ENCODE data around the gene CACNA1E.

CACNA1E gene

DNA sequence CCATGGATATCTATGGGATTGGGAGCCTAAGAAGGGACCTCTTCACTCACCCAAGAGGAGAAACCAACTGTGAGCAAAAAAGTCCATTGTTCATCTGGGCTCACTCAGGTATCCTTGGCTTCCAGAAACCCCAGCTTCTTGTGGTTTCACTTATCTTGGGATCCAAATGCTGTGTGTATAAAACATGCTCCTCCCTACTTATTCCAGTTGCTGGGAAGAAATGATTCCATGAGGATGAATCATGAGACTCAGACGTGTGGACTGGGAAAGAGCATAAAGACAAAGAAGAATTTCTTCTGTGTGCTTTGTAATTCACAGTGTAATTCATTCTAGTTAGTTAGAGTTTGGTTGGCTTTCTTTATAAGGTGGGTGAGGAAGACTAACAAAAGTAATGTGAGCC, 294.5 kb downstream of the CACNA1E start:
- no peak for DNase-seq

DNA sequence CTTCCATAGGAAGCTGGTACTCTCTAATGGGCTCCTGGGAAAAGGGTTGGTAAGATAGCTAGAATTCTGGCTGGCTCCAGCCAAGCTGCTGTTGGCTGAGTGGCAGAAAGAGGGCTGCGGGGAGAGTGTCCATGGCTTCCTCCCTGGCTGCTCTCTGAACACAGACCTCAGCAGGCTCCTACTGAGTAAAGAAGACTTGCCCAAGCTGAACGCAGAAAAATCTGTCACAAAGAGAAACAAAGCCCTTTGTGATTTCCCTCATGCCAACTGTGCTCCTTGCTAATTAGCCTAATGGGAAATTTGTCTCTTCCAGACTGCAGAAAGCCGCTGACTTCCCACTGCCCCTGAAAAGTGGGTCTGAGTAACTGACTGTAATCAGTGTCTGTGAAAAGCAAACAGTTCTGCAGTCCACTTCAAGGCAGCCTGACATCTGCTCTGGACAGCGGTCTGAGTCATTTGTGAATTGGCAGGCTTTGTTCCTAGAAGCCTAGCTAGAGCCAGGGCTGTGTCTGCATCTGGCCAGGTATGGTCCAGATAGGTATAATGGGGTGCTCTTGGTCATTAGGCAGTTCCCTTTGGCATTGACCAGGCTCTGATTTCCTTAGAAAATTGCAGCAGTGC, 295.4 kb downstream of the CACNA1E start:
- DNase-seq, result no peak

DNA sequence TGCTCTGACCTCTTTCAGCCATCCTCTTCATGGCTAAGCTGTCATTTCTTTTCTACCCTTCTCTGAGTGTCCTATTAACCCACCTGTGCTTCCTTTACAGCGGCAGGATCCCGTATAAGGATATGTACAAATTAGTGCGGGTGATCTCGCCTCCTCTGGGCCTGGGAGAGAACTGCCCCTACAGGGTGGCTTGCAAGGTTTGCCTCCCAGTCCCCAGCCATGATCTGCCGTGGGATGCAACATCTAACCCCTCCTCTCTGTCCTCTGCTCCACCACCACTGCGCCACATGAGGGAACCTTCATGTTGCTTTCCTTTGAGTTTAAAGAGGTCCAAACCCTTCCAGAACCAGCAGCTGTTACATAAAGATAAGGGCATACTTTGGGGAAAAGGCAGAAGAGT, 296.0 kb downstream of the CACNA1E start:
- no peak for DNase-seq

DNA sequence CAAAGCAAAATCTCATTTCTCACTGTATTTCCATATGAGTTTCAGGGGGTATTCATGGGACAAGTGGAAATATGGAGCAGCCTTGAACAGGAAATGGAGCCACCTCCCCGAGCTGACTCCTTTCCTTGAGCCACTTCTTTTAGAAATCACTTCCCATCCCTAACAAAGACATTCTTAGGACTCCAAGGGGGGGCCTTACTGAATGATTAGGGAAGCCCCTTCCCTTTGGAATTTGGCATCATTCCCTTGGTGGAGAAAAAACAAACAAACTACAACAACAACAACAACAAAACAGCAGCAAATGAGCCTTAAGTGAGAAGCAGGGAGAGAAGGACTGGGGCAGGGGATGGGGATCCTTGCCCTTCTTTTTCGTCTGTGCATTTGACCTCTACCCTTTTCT, 299.9 kb downstream of the CACNA1E start:
- DNase-seq, result no peak

DNA sequence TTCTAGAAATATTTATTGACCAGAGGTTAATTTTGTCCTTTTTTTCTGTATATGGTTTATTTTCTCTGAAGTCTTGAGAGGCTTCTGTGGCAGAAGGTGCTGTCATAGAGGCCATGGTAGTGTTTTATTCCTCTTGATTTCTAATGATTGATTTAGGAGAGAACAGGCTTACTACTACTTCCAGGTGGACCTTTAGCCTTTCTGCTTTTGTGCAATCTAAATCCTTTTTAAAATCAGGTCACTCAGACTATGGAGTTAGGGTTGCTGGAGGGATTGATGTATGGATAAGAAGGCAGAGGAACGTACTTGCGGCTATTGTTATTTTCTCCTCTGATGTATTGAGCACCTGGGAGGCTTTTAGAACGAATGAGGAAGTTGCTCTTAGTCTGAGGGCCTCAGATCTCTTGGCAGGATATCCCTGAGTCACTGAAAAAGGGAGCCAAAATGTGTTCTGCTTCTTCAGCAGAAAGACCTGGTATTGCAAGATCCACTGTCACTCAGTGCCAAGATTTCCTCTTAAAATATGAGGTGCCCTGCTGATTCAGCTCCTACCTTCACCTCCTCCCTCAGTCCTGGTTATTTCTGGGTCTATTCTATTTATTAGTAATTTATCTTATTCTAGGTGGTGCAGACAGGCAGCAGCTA, 300.8 kb downstream of the CACNA1E start:
- no peak for DNase-seq

DNA sequence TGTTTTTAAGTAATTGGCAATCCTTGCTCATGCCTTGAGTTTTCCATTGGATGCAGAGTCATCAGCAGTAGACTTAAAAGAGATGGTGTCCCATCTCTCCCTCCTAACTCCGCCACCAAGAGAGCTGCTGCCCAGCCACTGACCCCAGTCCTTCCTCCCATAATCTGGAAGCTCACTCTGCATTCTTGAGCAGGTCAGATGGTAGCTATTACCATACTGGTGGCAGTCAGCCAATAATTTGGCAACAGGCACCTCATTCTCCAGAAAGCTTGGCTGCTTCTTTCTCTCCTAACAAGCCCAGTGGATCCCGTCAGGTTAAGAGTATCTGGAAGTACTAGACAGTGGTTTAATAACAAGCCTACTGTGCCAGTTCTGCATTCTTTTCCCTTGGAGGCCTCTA, 306.1 kb downstream of the CACNA1E start:
- DNase-seq, result no peak

DNA sequence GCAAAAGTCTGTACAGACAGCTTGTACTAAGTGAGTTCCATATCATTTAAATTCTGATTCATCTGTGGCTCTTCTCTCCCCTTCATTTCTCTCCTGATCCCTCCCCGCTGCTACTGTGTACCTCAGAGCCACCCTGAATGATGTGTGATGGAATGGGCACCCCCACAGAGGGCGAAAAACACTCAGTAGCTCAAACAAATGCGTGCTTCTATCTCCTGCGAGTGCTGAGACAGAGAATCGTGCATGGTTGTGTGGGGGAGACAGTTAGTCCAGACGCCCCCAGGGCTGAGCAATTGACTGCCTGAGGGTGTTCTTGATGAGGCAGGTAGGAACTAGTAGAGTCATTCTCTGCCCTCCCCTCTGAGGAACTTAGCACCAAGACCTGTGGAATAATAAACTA, 308.4 kb downstream of the CACNA1E start:
- DNase-seq, result no peak

DNA sequence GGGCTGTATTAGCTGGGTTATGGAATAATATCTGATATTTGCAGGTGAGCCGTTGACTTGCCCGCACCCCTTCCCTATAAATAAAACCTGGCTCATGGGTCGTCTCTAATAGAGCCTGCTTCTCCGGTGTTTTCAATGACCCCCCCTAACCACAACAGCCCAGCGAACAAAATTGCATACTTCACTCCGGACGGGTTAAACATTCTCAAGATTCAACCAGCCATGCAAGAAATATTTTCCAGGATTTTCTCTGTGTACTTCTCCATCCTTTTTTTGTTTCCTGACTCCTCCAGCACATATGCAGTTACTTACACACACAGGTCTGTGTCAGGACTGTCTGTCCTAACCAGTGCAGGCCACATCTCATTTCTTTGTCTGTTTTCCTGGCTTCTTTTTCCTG, 310.5 kb downstream of the CACNA1E start:
- no peak for DNase-seq

DNA sequence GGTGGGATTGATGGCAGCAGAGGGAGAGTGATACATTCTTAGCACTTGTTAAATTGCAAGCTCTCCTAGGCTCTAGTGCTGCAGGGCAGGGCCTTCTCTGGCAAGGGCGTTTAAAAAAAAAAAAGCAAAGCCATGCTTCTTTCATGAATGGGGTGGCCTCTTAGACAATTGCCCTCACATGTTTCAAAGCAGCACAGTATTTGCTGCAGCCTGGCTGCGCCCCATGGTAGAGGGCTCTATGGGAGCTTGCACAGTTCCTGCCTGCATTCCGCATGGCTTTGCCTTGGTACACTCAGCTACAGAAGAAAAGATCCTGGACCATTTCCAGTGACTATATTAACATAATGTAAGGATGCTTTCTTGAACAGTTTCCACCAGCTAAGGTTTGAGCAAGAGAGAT, 311.0 kb downstream of the CACNA1E start:
- DNase-seq, result no peak

DNA sequence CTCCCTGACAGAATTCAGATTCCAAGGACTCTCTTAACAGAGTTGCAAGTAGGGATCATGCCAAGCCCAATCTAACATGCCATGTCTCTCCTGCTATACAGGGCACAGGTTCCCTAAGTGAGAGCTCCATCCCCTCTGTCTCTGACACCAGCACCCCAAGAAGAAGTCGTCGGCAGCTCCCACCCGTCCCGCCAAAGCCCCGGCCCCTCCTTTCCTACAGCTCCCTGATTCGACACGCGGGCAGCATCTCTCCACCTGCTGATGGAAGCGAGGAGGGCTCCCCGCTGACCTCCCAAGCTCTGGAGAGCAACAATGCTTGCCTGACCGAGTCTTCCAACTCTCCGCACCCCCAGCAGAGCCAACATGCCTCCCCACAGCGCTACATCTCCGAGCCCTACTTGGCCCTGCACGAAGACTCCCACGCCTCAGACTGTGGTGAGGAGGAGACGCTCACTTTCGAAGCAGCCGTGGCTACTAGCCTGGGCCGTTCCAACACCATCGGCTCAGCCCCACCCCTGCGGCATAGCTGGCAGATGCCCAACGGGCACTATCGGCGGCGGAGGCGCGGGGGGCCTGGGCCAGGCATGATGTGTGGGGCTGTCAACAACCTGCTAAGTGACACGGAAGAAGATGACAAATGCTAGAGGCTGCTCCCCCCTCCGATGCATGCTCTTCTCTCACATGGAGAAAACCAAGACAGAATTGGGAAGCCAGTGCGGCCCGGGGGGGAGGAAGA, 315.0 kb downstream of the CACNA1E start:
- DNase-seq, result no peak

DNA sequence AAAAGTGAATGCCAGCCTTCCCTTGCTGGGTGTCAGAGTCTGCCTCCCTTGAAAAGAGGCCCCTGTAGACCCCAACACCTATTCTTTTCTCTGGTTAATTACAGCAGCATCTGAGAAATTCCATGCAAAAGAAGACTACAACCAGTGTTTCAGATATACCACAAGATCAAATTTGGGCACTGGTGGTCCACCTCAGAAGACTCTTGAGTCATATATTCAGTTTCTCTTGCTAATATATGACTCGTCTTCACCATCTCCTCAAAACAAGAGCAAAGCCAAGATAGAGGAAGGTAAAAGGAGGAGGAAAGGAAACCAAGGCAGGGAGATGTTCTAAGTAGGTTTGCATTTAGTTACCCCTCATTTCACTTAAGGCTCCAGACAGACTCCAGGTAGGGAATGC, 318.3 kb downstream of the CACNA1E start:
- DNase-seq, result no peak

DNA sequence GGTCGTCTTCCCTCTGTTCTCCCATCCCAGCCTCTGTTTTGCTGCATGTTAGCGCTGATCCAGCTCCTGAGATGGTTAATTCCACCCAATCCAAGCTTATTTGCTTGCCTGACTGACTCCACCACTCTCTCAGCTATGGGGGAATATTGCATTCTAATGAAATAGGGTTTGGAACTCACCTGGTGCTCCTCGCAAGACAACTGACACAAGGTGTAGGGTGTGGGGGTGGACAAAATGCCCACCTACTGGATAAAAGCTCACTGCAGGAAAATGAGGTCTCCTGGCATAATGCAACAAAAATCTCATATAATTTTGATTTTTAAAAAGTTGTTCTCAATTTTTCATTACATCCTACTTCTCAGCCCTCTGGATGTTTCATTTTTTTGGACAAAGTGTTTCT, 319.1 kb downstream of the CACNA1E start:
- no peak for DNase-seq

DNA sequence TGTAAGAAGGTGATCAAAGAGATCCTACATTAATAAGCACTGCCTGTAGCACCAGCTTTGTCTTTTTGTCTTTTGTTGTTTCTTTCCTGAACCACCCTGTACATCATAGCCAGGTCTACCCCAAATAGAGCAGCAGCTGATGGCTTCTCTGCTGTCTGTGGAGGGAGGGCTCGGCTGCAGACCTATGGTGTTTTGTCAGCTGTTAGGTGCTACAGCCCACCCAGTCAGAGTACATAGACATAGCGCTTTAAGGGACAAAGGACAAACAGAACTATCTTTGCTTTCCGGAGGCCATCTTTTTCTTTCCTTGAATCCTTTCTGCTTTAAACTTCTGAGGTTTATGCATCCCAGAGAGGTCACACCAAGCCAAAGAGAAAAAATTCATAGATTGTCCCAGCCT, 320.1 kb downstream of the CACNA1E start:
- DNase-seq, result no peak

DNA sequence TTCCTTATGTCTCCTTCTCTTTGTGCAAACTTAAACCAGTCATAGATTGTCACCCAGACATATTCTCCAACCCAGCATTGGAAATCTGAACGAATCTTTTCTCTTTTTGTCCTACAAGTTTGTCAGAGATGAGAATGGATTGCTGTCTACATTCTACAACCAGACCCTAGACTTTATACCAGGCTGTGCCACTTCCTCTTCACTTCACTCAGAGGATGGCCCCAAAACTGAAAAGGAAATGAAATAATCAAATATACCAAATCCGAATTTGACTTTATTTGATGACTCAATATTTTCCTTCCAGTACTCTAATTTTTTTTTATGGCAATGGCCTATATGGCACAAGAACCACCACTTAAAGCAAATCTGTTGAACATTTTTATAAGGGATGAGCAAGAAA, 321.7 kb downstream of the CACNA1E start:
- DNase-seq, result no peak

DNA sequence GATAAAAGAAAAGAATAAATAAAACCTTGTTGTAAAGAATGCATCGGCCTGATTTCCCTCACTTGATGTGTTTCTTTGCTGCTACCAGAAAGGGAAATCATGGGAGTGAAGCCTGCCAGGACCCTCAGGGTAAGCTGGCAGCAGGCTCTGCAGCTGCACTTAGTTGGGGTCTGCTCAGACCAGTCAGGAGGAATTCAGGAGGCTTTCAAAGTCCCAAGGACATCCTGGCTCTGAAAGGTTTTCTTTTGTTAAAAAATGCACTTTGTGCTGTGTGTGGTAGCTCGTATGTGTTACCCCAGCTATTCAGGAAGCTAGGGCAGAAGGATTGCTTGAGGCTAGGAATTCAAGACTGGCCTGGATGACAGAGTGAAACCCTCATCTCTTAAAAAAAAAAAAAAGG, 323.4 kb downstream of the CACNA1E start:
- DNase-seq, result no peak

DNA sequence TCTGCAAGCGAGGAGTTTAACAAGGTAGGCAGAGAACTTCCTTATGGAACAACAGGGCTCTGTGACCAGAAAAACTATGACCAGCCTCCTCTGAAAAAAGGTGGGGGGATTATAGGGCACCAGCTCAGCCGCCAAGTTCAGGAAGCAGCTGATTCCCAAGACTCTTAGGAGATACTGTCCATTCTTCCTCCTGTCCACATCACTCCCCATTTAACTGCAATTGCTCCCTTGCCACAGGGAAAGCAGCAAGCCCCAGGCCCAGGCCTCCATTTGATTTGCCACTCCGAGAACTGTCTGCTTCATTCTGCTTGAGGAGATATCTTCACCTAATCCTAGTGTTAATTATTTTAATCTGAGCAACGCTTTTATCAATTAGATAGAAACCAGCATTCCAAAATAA, 323.9 kb downstream of the CACNA1E start:
- DNase-seq, result no peak

DNA sequence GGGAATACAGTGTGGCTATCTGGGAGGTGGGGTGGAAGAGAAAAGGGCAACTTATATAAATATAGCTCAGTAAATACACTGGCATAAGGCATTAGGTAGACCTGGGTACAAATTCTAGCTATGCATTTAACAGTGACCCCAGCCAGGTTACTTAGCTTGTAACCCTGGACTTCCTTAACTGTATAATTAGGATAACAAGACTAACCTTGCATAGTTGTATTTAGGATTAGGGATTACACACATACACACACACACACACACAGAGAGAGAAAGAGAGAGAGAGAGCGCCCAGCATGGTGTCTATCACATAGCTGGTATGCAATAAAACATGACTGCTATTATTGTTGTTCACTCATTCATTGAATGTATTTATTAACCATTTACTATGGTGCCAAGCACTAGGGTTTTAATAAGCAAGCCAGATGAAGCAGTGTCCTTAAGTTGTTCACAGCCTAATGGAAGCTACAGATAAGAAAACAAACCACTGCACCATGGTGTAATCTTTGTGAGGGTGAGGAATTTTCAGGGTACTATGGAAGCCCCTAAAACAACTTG, 326.8 kb downstream of the CACNA1E start:
- DNase-seq, result no peak

DNA sequence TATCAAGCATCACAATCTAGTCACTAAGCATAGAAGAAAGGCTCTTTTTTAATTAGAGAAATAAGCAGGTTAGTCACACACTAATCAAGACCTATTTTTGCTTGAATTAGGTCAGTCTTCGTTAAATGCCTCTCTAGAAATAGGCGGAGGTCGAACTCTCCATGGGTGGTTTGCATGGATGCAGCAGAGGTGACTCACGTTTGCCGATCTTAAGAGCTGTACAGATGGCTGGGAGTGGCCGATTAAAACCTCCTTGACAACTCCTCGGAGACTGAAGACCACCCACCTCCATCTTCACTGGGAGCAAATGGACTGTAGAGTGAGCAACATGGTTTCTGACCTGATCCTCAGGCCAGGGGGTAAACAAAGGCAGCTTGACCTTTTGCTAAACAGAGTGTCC, 328.9 kb downstream of the CACNA1E start:
- no peak for DNase-seq

DNA sequence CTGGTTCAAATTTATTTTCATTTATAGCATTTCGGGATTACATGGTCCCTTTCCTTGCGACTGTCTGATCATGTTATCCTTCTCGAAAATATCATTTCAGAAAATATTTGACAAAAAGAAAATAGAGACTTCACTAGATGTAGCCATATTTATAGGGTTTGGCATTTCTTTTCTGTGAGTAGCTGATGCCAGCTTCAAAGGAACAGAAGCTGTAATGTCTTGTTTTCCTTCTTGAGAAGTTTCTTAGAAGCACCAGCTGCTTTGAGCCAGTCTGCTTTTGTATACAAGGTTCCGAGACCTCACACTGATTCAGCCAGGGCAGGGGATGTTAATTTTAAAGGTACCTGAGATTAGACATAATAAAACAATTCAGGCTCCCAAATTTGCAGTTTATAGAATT, 329.9 kb downstream of the CACNA1E start:
- no peak for DNase-seq

DNA sequence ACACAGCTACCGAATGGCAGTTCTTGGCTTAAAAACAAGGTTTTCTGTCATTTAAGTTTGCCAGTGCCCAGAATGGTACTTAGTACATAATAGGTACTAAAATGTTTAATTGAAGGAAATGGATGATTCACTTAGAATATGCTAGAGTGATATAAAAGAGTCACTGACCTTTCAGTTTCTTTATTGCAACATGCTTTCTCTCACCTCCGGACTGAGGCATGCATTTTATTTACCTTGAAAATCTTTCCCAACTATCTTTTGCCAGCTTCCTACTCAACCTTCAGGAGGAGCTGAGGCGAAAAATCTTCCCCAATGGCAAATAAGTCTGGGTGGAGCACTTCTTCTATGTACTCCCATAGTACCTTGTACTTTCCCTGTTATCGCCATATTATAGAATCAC, 333.3 kb downstream of the CACNA1E start:
- DNase-seq, result no peak

DNA sequence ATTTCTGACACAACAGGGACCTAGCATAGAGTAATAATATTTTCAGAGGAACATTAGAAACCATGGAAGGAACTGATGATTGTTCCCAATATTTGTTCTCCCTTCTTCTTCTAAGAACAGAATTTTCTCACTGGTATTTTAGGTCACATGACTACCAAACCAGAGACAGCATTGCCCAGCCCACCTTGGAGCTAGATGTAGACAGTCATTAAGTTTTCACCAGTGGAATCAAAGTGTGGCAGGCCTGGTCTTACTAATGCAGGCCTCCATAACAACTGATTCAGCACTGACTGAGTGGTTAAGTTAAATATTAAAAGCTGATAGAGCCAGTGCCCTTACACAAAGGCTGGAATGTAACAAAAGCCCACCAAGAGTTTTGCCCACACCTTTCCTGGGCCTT, 333.8 kb downstream of the CACNA1E start:
- no peak for DNase-seq

DNA sequence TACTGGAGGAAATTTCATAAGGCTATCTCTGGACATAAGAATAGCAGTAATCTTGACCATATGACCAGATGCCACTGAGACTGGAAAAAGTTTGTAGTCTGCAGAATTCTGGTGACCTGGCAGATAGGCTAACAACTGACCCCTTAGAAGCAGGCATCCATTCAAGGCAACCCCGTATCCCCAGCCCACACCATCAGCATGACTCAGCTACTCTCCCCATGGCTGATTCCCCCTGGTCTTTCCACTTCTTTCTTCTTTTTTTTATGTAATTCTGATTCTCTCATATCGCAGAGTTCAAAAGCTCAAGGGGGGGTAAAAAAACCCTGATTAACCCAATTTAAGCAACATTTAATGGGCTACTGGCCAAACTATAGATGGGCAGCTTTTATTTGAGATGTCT, 335.1 kb downstream of the CACNA1E start:
- DNase-seq, result no peak

DNA sequence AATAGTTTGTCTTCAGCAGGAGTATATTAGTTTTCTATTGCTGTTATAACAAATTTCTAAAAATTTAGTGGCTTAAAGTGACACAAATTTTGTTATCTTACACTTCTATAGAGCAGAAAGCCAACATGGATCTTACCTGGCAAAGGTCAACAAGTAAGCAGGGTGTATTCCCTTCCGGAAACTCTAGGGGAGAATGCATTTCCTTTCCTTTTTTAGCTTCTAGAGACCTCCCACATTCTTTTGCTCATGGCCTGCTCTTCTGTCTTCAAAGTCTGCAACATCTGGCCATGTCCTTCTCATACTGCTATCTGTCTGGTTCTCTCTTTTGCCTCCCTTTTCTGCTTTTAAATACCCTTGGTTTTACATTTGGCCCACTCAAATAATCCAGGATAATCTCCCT, 335.6 kb downstream of the CACNA1E start:
- DNase-seq, result no peak

DNA sequence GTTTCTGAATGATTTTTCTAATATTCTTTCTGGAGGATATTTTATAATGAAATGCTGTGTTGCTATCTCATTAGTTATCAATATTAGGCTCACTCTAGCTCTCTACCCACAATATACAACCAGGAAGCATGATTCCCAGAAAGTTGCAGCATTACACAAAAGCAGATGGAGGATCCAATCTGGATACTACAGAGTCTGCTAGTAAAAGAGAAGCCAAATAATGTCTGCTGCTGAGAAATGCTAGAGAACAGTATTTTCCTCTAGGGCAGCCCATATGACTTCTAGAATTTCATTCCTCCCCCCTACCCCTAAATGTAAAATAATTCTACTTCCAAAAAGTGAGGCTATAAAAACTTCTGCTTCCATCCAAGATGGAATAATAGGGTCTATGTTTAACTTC, 338.4 kb downstream of the CACNA1E start:
- no peak for DNase-seq

All from EL (cell line).